Astrocyte (in vitro differentiated cells and primary cell): ENCODE results near the gene MCTP1. TPM values are rescaled to one million over a fixed set of nuclear protein-coding genes. Genes with fewer than 3 reads are reported as not detected.

Experiments used
- DNase-seq: peaks from one replicate; pipeline ENCODE4 v3.0.0-alpha.2; 2010; ENCODE audit warnings: low read depth
- FAIRE-seq: peaks from 2 replicates; lab custom pipeline; 2011; peaks lifted over from hg19 to GRCh38; lab: Jason Lieb, UNC
- H2AFZ ChIP-seq: 2 replicates; pipeline ENCODE4 v1.6.0; 2012; ENCODE audit warnings: low read depth, low read length, inconsistent platforms
- H3K27ac ChIP-seq: 2 replicates; pipeline ENCODE4 v1.5.1; 2011; ENCODE audit warnings: low read depth, low read length, inconsistent platforms
- H3K27me3 ChIP-seq: 2 replicates; pipeline ENCODE4 v1.6.0; 2011; ENCODE audit warnings: low read length, inconsistent platforms; ENCODE audit not compliant: insufficient read depth
- H3K36me3 ChIP-seq: 2 replicates; pipeline ENCODE4 v1.5.1; 2011; ENCODE audit warnings: low read length, inconsistent platforms; ENCODE audit not compliant: insufficient read depth
- H3K4me1 ChIP-seq: 2 replicates; pipeline ENCODE4 v1.5.1; 2011; ENCODE audit warnings: low read length, inconsistent platforms; ENCODE audit not compliant: insufficient read depth
- H3K4me2 ChIP-seq: 2 replicates; pipeline ENCODE4 v1.6.0; 2012; ENCODE audit warnings: low read length, inconsistent platforms
- H3K4me3 ChIP-seq: 2 replicates; pipeline ENCODE4 v1.5.1; 2011; ENCODE audit warnings: low read depth, mild to moderate bottlenecking, low read length, inconsistent platforms; ENCODE audit not compliant: insufficient read depth
- H3K79me2 ChIP-seq: 2 replicates; pipeline ENCODE4 v1.6.0; 2012; ENCODE audit warnings: mild to moderate bottlenecking, low read length, inconsistent platforms; ENCODE audit not compliant: insufficient read depth
- H3K9ac ChIP-seq: 2 replicates; pipeline ENCODE4 v1.6.0; 2012; ENCODE audit warnings: mild to moderate bottlenecking, low read length, inconsistent platforms
- H3K9me3 ChIP-seq: 2 replicates; pipeline ENCODE4 v1.5.1; 2012; ENCODE audit warnings: low read depth, mild to moderate bottlenecking, low read length, inconsistent platforms; ENCODE audit not compliant: insufficient read depth
- H4K20me1 ChIP-seq: 2 replicates; pipeline ENCODE4 v1.6.0; 2012; ENCODE audit warnings: low read length, inconsistent platforms; ENCODE audit not compliant: insufficient read depth
- H3K27ac Mint-ChIP-seq: one replicate; pipeline ENCODE4 v1.8.0; 2021; ENCODE audit warnings: mild to moderate bottlenecking, mixed read lengths; ENCODE audit not compliant: unreplicated experiment
- H3K27me3 Mint-ChIP-seq: one replicate; pipeline ENCODE4 v1.8.0; 2021; ENCODE audit warnings: low read depth, mixed read lengths; ENCODE audit not compliant: unreplicated experiment
- H3K36me3 Mint-ChIP-seq: one replicate; pipeline ENCODE4 v1.8.0; 2021; ENCODE audit warnings: low read depth, mixed read lengths; ENCODE audit not compliant: unreplicated experiment
- H3K4me1 Mint-ChIP-seq: one replicate; pipeline ENCODE4 v1.8.0; 2021; ENCODE audit warnings: low read depth, mixed read lengths; ENCODE audit not compliant: unreplicated experiment
- H3K4me3 Mint-ChIP-seq: one replicate; pipeline ENCODE4 v1.8.0; 2021; ENCODE audit warnings: mild to moderate bottlenecking, moderate library complexity, mixed read lengths; ENCODE audit not compliant: unreplicated experiment
- H3K9me3 Mint-ChIP-seq: one replicate; pipeline ENCODE4 v1.8.0; 2021; ENCODE audit warnings: mild to moderate bottlenecking, mixed read lengths; ENCODE audit not compliant: unreplicated experiment
- EZH2 ChIP-seq: IDR thresholded peaks from 2 replicates; pipeline ENCODE4 v1.6.1; 2012; ENCODE audit warnings: mild to moderate bottlenecking, low read length, inconsistent platforms; ENCODE audit not compliant: insufficient read depth
- total RNA-seq: library from RNA; stranded (reverse); gene quantifications from 2 replicates; pipeline ENCODE4 v1.2.1, GENCODE V29; 2021
- TF ChIP-seq, protein P1 (sequence below): IDR thresholded peaks from 2 replicates; pipeline ENCODE4 v1.5.1; 2011; ENCODE audit warnings: low read depth, mild to moderate bottlenecking, inconsistent platforms, low read length, moderate library complexity; ENCODE audit not compliant: insufficient read depth

MCTP1 gene
- total RNA-seq, 1 donor from 2014 or later: 40.6 TPM

DNA sequence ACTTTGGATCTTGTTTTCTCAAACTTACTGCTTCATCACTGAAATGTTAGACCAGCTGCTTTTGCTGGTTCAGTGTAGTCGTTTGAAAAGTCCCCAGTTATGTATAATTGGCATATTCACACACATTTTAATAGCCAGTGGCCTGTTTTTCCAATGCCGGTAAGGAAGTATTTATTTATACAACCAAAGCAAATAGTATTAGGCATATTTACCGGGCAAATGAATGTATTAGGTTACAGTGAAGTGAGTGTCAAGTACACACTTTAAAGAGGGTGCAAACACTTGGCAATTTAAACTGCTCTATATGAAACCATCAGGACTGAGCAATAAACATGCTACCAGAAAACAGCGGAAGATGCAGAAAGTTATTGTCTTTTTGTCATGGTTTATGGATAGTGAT is 242.9 kb downstream of the MCTP1 start:
- Mint-ChIP-seq H3K27me3 (no peaks in the 10 kb centered on the region), H3K9me3 (no peaks in the 10 kb centered on the region), H3K36me3 (peaks cover under 1% of the 10 kb centered on the region), H3K27ac (no peak overlapping the region), H3K4me3 (no peak overlapping the region), H3K4me1 (peaks cover 13% of the 10 kb centered on the region)
- FAIRE-seq (no peak), DNase-seq (no peak)
- no peak overlapping the region for H3K27ac ChIP-seq
- no peaks in the 10 kb centered on the region for H3K79me2 ChIP-seq
- H3K4me1 ChIP-seq: no peaks in the 10 kb centered on the region
- H3K4me2 ChIP-seq: no peak overlapping the region
- H3K4me3 ChIP-seq: no peak overlapping the region
- no peaks in the 10 kb centered on the region for H3K27me3 ChIP-seq
- H3K36me3 ChIP-seq: no peaks in the 10 kb centered on the region
- H3K9ac ChIP-seq: no peak overlapping the region
- H2AFZ ChIP-seq: no peak overlapping the region
- H4K20me1 ChIP-seq: no peaks in the 10 kb centered on the region
- TF ChIP-seq, protein P1, sequence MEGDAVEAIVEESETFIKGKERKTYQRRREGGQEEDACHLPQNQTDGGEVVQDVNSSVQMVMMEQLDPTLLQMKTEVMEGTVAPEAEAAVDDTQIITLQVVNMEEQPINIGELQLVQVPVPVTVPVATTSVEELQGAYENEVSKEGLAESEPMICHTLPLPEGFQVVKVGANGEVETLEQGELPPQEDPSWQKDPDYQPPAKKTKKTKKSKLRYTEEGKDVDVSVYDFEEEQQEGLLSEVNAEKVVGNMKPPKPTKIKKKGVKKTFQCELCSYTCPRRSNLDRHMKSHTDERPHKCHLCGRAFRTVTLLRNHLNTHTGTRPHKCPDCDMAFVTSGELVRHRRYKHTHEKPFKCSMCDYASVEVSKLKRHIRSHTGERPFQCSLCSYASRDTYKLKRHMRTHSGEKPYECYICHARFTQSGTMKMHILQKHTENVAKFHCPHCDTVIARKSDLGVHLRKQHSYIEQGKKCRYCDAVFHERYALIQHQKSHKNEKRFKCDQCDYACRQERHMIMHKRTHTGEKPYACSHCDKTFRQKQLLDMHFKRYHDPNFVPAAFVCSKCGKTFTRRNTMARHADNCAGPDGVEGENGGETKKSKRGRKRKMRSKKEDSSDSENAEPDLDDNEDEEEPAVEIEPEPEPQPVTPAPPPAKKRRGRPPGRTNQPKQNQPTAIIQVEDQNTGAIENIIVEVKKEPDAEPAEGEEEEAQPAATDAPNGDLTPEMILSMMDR: no peak
- TF ChIP-seq EZH2: no peak
- no peaks in the 10 kb centered on the region for H3K9me3 ChIP-seq

- Histone ChIP-seq H3K79me2 (no peaks in the 10 kb centered on the region), H3K27me3 (no peaks in the 10 kb centered on the region), H3K9ac (no peak overlapping the region), H4K20me1 (no peaks in the 10 kb centered on the region), H3K36me3 (no peaks in the 10 kb centered on the region), H2AFZ (no peak overlapping the region), H3K4me1 (no peaks in the 10 kb centered on the region), H3K9me3 (no peaks in the 10 kb centered on the region), H3K4me3 (no peak overlapping the region), H3K4me2 (no peak overlapping the region), H3K27ac (no peak overlapping the region)
- no peak for DNase-seq
- peaks cover 10% of the 10 kb centered on the region for H3K9me3 Mint-ChIP-seq
- H3K4me1 Mint-ChIP-seq: peaks cover 6% of the 10 kb centered on the region
- peaks cover 6% of the 10 kb centered on the region for H3K36me3 Mint-ChIP-seq
- H3K27ac Mint-ChIP-seq: no peak overlapping the region
- H3K27me3 Mint-ChIP-seq: no peaks in the 10 kb centered on the region
- TF ChIP-seq EZH2: no peak
- TF ChIP-seq, protein P1: no peak
- H3K4me3 Mint-ChIP-seq: no peak overlapping the region
- FAIRE-seq: no peak
These were observed 248.8 kb downstream of the MCTP1 start for GRCh38 chr5:95035891-95036685.

- Histone ChIP-seq H4K20me1 (no peaks in the 10 kb centered on the region), H3K4me3 (no peak overlapping the region), H3K36me3 (no peaks in the 10 kb centered on the region), H3K27ac (no peak overlapping the region), H3K4me2 (no peak overlapping the region), H3K9ac (no peak overlapping the region), H3K9me3 (no peaks in the 10 kb centered on the region), H3K27me3 (no peaks in the 10 kb centered on the region), H2AFZ (no peak overlapping the region), H3K79me2 (no peaks in the 10 kb centered on the region), H3K4me1 (no peaks in the 10 kb centered on the region)
- Mint-ChIP-seq H3K9me3 (peaks cover 11% of the 10 kb centered on the region), H3K27me3 (no peaks in the 10 kb centered on the region), H3K36me3 (peaks cover 6% of the 10 kb centered on the region), H3K27ac (no peak overlapping the region), H3K4me1 (peaks cover 27% of the 10 kb centered on the region), H3K4me3 (no peak overlapping the region)
- TF ChIP-seq EZH2: no peak
- TF ChIP-seq, protein P1: no peak
- DNase-seq (no peak), FAIRE-seq (no peak)
These were observed 252.1 kb downstream of the MCTP1 start for GRCh38 chr5:95032801-95033200.
